ENCODE data around the gene SECISBP2. TPM values are rescaled to one million over a fixed set of nuclear protein-coding genes. Genes with fewer than 3 reads are reported as not detected.
A peak's percentile ranks its signal among the peaks of the same experiment; 100 is the strongest.
"Not testable (repeated sequence)": the region's sequence is repeated elsewhere in the genome, so short reads cannot be mapped to it uniquely, and the experiment has no call there.

SECISBP2 gene
- total RNA-seq, 2 donors from 2014 or later = 54.7 to 65.6 TPM

- DNase-seq (no peak), ATAC-seq (no peak)
- H3K9me3 ChIP-seq = no peaks in the 10 kb centered on the region
These were observed 34.2 kb upstream of the SECISBP2 start for GRCh38 chr9:89284076-89284475.

GRCh38 chr9:89291741-89292140, 26.6 kb upstream of the SECISBP2 start:
- 88 to 98% methylated on average over 2 of the region's 2 CpGs for WGBS, 2 donors
- no peaks in the 10 kb centered on the region for H3K4me1 ChIP-seq
- no peak overlapping the region for H3K4me3 ChIP-seq
- DNase-seq (no peak), ATAC-seq (no peak)
- intact Hi-C loops (cut with DNase I) = no loop called here
- H3K36me3 ChIP-seq (replicated peaks in 1 of 2; ENCODE audit: insufficient read depth in 1 of 2, low read depth in 2 of 2) = no peaks in the 10 kb centered on the region
- H3K27ac ChIP-seq = no peak overlapping the region
- no peak for TF ChIP-seq CTCF (IDR thresholded peaks at IDR 0.05)
- no peak for TF ChIP-seq POLR2A (IDR thresholded peaks at IDR 0.05)
- no peaks in the 10 kb centered on the region for H3K27me3 ChIP-seq
- no peaks in the 10 kb centered on the region for H3K9me3 ChIP-seq

More at GRCh38 chr9:89284076-89284475, 34.2 kb upstream of the SECISBP2 start:
- TF ChIP-seq POLR2A (IDR thresholded peaks at IDR 0.05) (no peak), CTCF (IDR thresholded peaks at IDR 0.05) (no peak)
- Histone ChIP-seq H3K4me3 (no peak overlapping the region), H3K27me3 (no peaks in the 10 kb centered on the region), H3K27ac (no peak overlapping the region), H3K4me1 (no peaks in the 10 kb centered on the region), H3K36me3 (replicated peaks in 1 of 2; ENCODE audit: insufficient read depth in 1 of 2, low read depth in 2 of 2) (no peaks in the 10 kb centered on the region)
- intact Hi-C loops (cut with DNase I) = no loop called here
- 80 to 86% methylated on average over 7 of the region's 7 CpGs for WGBS, 2 donors

GRCh38 chr9:89293014-89293413, 25.3 kb upstream of the SECISBP2 start:
- DNase-seq = no peak
- H3K4me3 ChIP-seq = no peak overlapping the region
- no peaks in the 10 kb centered on the region for H3K27me3 ChIP-seq
- no peaks in the 10 kb centered on the region for H3K4me1 ChIP-seq
- H3K9me3 ChIP-seq = no peaks in the 10 kb centered on the region
- intact Hi-C loops (cut with DNase I) = no loop called here
- no peak for ATAC-seq
- H3K27ac ChIP-seq = no peak overlapping the region
- WGBS, 2 donors = 92 to 100% methylated on average over 1 of the region's 1 CpG
- TF ChIP-seq CTCF (IDR thresholded peaks at IDR 0.05) (no peak), POLR2A (IDR thresholded peaks at IDR 0.05) (no peak)
- no peaks in the 10 kb centered on the region for H3K36me3 ChIP-seq (replicated peaks in 1 of 2; ENCODE audit: insufficient read depth in 1 of 2, low read depth in 2 of 2)

- TF ChIP-seq POLR2A (IDR thresholded peaks at IDR 0.05) (no peak), CTCF (IDR thresholded peaks at IDR 0.05) (no peak)
- no peak for ATAC-seq
- no peaks in the 10 kb centered on the region for H3K36me3 ChIP-seq (replicated peaks in 1 of 2; ENCODE audit: insufficient read depth in 1 of 2, low read depth in 2 of 2)
- no peak overlapping the region for H3K27ac ChIP-seq
- no peaks in the 10 kb centered on the region for H3K27me3 ChIP-seq
- 64 to 69% methylated on average over 5 of the region's 5 CpGs for WGBS, 2 donors
- H3K9me3 ChIP-seq = no peaks in the 10 kb centered on the region
- no peak overlapping the region for H3K4me3 ChIP-seq
- no peak for DNase-seq
- H3K4me1 ChIP-seq = no peaks in the 10 kb centered on the region
- intact Hi-C loops (cut with DNase I) = no loop called here
These were observed 22.9 kb upstream of the SECISBP2 start for GRCh38 chr9:89295400-89295799.

GRCh38 chr9:89301996-89302395, 16.3 kb upstream of the SECISBP2 start:
- H3K4me1 ChIP-seq; H3K36me3 ChIP-seq (replicated peaks in 1 of 2; ENCODE audit: insufficient read depth in 1 of 2, low read depth in 2 of 2); H3K27me3 ChIP-seq; intact Hi-C loops (cut with DNase I); H3K4me3 ChIP-seq; H3K9me3 ChIP-seq: not testable (repeated sequence)
- ATAC-seq = peak; percentile 91
- peak in 3 of 4 donors; percentile 33 to 66 (median 42) for DNase-seq
- WGBS, 2 donors = 33 to 47% methylated on average over 2 of the region's 2 CpGs
- peak overlapping the region in 3 of 4 donors; percentile 24 to 59 (median 36) for H3K27ac ChIP-seq

All from body of pancreas (tissue), 4 donors.